Keratinocyte (primary cell): Measurements from ENCODE around the gene STAMBPL1. TPM values are rescaled to one million over a fixed set of nuclear protein-coding genes. Genes with fewer than 3 reads are reported as not detected.

Experiments used
- DNase-seq: peaks from one replicate; pipeline ENCODE4 v3.0.0-alpha.2; 2011; ENCODE audit warnings: low read depth, missing footprints, low spot score
- FAIRE-seq: peaks from 2 replicates; lab custom pipeline; 2011; peaks lifted over from hg19 to GRCh38; lab: Jason Lieb, UNC
- H2AFZ ChIP-seq: 2 replicates; pipeline ENCODE4 v1.6.0; 2012; ENCODE audit warnings: low read length, control low read depth, inconsistent platforms; ENCODE audit not compliant: control insufficient read depth
- H3K27ac ChIP-seq: 2 replicates; pipeline ENCODE4 v1.5.1; 2011; ENCODE audit warnings: low read length; ENCODE audit not compliant: control insufficient read depth, insufficient read depth
- H3K27me3 ChIP-seq: 3 replicates; pipeline ENCODE4 v1.6.0; 2011; ENCODE audit warnings: low read length; ENCODE audit not compliant: control insufficient read depth, insufficient read depth; ENCODE audit errors: extremely low read depth
- H3K36me3 ChIP-seq, 2 experiments: 2 replicates in 1 of 2; 3 replicates in 1 of 2; pipeline ENCODE4 v1.5.1; 2011; ENCODE audit warnings: low read length in 2 of 2, mild to moderate bottlenecking in 1 of 2; ENCODE audit not compliant: control insufficient read depth in 2 of 2, insufficient read depth in 2 of 2; ENCODE audit errors: extremely low read depth in 1 of 2
- H3K4me1 ChIP-seq: 3 replicates; pipeline ENCODE4 v1.5.1; 2011; ENCODE audit warnings: low read length; ENCODE audit not compliant: control insufficient read depth, insufficient read depth; ENCODE audit errors: extremely low read depth
- H3K4me2 ChIP-seq: 3 replicates; pipeline ENCODE4 v1.6.0; 2011; ENCODE audit warnings: low read depth, low read length; ENCODE audit not compliant: control insufficient read depth, insufficient read depth; ENCODE audit errors: extremely low read depth
- H3K4me3 ChIP-seq, 3 experiments: fragments of 200-600 bp in 1 of 3; sonication (generic) in 1 of 3; 2 replicates in 2 of 3; 3 replicates in 1 of 3; pipeline ENCODE4 v1.5.1; 2011 to 2016; ENCODE audit warnings: low read length in 3 of 3, mild to moderate bottlenecking in 3 of 3, control low read depth in 2 of 3, inconsistent platforms in 1 of 3, low read depth in 1 of 3, mixed read lengths in 1 of 3, mixed run types in 1 of 3, moderate library complexity in 1 of 3; ENCODE audit not compliant: control insufficient read depth in 2 of 3, insufficient read depth in 2 of 3; ENCODE audit errors: extremely low read depth in 1 of 3
- H3K79me2 ChIP-seq: 2 replicates; pipeline ENCODE4 v1.6.0; 2012; ENCODE audit warnings: low read length; ENCODE audit not compliant: control insufficient read depth, insufficient read depth
- H3K9ac ChIP-seq: 3 replicates; pipeline ENCODE4 v1.6.0; 2011; ENCODE audit warnings: low read length; ENCODE audit not compliant: control insufficient read depth, insufficient read depth; ENCODE audit errors: extremely low read depth
- H3K9me1 ChIP-seq: 3 replicates; pipeline ENCODE4 v1.6.0; 2011; ENCODE audit warnings: low read length; ENCODE audit not compliant: control insufficient read depth, insufficient read depth; ENCODE audit errors: extremely low read depth
- H3K9me3 ChIP-seq: 2 replicates; pipeline ENCODE4 v1.5.1; 2012; ENCODE audit warnings: low read depth, low read length; ENCODE audit not compliant: control insufficient read depth
- H4K20me1 ChIP-seq: 3 replicates; pipeline ENCODE4 v1.6.0; 2011; ENCODE audit warnings: low read length; ENCODE audit not compliant: control insufficient read depth, insufficient read depth; ENCODE audit errors: extremely low read depth
- EZH2 ChIP-seq: IDR thresholded peaks from one replicate; pipeline ENCODE4 v1.6.1; 2012; ENCODE audit warnings: inconsistent platforms, mild to moderate bottlenecking, low read length, moderate library complexity
- dilution Hi-C: fragments of 300-500 bp; cut with MboI; formaldehyde crosslinking; loops from one replicate; pipeline ENCODE4 v1.7.0; 2020; ENCODE audit warnings: low sequenced_read_pairs; ENCODE audit not compliant: extremely low pct_ligation_motif_present
- polyA plus RNA-seq, 5 experiments: library from polyadenylated mRNA; depleted of rRNA in 3 of 5; stranded (reverse) in 3 of 5; stranded (forward) in 1 of 5; unstranded in 1 of 5; fragments of >200 nt; gene quantifications; 1 replicate in 1 of 5; 2 replicates in 3 of 5; 3 replicates in 1 of 5; pipeline versions ENCODE4 v1.2.1 to v1.2.3, GENCODE V29; 2011 to 2012; ENCODE audit warnings: missing spikeins in 2 of 5, low read depth in 1 of 5, low replicate concordance in 1 of 5
- TF ChIP-seq, protein P1 (sequence below), 3 experiments: IDR thresholded peaks in 1 of 3; conservative IDR thresholded peaks in 1 of 3; optimal IDR thresholded peaks in 1 of 3; 2 replicates in 2 of 3; 3 replicates in 1 of 3; pipeline versions ENCODE3 to v1.5.1; 2011; ENCODE audit warnings: low read length in 3 of 3, mild to moderate bottlenecking in 3 of 3, moderate library complexity in 2 of 3, control low read depth in 1 of 3, inconsistent platforms in 1 of 3; ENCODE audit not compliant: insufficient read depth in 2 of 3; ENCODE audit errors: extremely low read depth in 1 of 3

Gene STAMBPL1
- polyA plus RNA-seq, 1 donor (not counting 4 experiments of a cell fraction or from before 2014, with no cell fraction given): 9.0 TPM

DNA sequence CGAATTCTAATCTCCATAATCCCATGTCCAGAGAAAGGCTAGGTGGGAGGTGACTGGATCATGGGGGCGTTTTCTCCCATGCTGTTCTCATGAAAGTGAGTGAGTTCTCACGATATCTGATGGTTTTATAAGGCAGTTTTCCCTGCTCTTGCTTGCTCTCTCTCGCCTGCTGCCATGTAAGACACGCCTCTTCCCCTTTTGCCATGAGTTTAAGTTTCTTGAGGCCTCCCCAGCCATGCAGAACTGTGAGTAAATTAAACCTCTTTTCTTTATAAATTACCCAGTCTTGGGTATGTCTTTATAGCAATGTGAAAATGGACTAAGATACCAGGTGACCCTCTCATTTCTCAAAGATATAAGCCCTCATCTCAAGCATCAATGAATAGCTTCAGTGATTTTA is 73.6 kb downstream of the STAMBPL1 start:
- Histone ChIP-seq H3K79me2 (no peaks in the 10 kb centered on the region), H3K27ac (no peak overlapping the region), H3K4me1 (peaks cover 14% of the 10 kb centered on the region), H3K9ac (no peak overlapping the region), H3K27me3 (no peaks in the 10 kb centered on the region), H4K20me1 (no peaks in the 10 kb centered on the region), H3K9me1 (no peaks in the 10 kb centered on the region), H2AFZ (no peak overlapping the region), H3K4me3 (no peak overlapping the region), H3K4me2 (no peak overlapping the region), H3K36me3 (no peaks in the 10 kb centered on the region), H3K9me3 (no peaks in the 10 kb centered on the region)
- no peak for DNase-seq
- dilution Hi-C loops: no loop called here
- FAIRE-seq: no peak
- TF ChIP-seq, protein P1, sequence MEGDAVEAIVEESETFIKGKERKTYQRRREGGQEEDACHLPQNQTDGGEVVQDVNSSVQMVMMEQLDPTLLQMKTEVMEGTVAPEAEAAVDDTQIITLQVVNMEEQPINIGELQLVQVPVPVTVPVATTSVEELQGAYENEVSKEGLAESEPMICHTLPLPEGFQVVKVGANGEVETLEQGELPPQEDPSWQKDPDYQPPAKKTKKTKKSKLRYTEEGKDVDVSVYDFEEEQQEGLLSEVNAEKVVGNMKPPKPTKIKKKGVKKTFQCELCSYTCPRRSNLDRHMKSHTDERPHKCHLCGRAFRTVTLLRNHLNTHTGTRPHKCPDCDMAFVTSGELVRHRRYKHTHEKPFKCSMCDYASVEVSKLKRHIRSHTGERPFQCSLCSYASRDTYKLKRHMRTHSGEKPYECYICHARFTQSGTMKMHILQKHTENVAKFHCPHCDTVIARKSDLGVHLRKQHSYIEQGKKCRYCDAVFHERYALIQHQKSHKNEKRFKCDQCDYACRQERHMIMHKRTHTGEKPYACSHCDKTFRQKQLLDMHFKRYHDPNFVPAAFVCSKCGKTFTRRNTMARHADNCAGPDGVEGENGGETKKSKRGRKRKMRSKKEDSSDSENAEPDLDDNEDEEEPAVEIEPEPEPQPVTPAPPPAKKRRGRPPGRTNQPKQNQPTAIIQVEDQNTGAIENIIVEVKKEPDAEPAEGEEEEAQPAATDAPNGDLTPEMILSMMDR (optimal IDR thresholded peaks at IDR 0.05 in 1 of 3, IDR thresholded peaks at IDR 0.05 in 1 of 3, conservative IDR thresholded peaks at IDR 0.05 in 1 of 3; ENCODE audit: extremely low read depth in 1 of 3, insufficient read depth in 2 of 3, low read length in 3 of 3): no peak
- no peak for TF ChIP-seq EZH2

DNA sequence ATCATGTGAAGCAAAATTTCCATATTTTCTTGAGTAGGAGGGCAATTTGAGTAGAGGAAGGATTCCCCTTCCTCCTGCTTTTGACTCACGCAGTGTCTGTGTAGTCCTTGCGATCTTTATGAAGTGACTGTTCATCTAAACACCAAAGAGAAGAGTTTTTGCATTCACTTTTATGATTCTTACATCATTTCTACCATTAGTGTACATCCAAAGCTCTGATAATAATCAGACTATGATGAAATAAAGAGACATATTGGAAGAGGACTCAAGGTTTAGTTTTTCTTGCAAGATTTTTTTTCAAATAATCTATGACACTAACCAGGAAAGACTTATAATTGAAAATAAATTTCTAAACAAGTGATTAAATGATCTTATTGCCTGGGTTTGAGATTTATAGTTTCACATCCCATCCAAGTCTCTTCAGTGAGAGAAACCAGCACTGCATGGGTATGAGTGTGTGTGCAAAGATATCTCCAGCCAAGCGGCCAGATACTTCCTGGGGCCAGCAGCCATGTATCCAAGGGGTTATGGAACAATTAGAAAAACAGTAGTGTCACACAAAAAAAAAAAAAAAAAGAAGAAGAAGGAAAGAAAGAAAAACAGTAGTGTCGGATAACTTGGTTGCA is 74.5 kb downstream of the STAMBPL1 start:
- FAIRE-seq: no peak
- no peak overlapping the region for H3K27ac ChIP-seq
- dilution Hi-C loops: no loop called here

More for the DNA sequence above, 74.5 kb downstream of the STAMBPL1 start:
- TF ChIP-seq EZH2: no peak
- TF ChIP-seq, protein P1 (optimal IDR thresholded peaks at IDR 0.05 in 1 of 3, IDR thresholded peaks at IDR 0.05 in 1 of 3, conservative IDR thresholded peaks at IDR 0.05 in 1 of 3; ENCODE audit: extremely low read depth in 1 of 3, insufficient read depth in 2 of 3, low read length in 3 of 3): no peak
- no peaks in the 10 kb centered on the region for H3K9me1 ChIP-seq
- no peak overlapping the region for H3K4me3 ChIP-seq
- H4K20me1 ChIP-seq: no peaks in the 10 kb centered on the region
- H3K4me2 ChIP-seq: no peak overlapping the region
- H3K36me3 ChIP-seq: no peaks in the 10 kb centered on the region
- no peaks in the 10 kb centered on the region for H3K9me3 ChIP-seq
- H2AFZ ChIP-seq: no peak overlapping the region
- no peaks in the 10 kb centered on the region for H3K79me2 ChIP-seq
- no peaks in the 10 kb centered on the region for H3K27me3 ChIP-seq
- H3K9ac ChIP-seq: no peak overlapping the region
- peaks cover 14% of the 10 kb centered on the region for H3K4me1 ChIP-seq
- no peak for DNase-seq
